Fibroblast of mammary gland (primary cell): ENCODE data around the gene GABRP.

Experiments
- DNase-seq: peaks from one replicate; pipeline ENCODE4 v3.0.0-alpha.2; 2010; ENCODE audit warnings: low read depth
- H3K4me3 ChIP-seq: 2 replicates; pipeline ENCODE4 v1.5.1; 2011; ENCODE audit warnings: low read depth, mild to moderate bottlenecking, low read length, moderate library complexity; ENCODE audit not compliant: control insufficient read depth
- CTCF ChIP-seq: conservative IDR thresholded peaks from 2 replicates; pipeline ENCODE4 v1.5.1; 2011; ENCODE audit warnings: low read depth, low read length, inconsistent platforms; ENCODE audit not compliant: control insufficient read depth, insufficient read depth

The GABRP gene

GRCh38 chr5:170741801-170742200, 41.7 kb upstream of the GABRP start:
- H3K4me3 ChIP-seq: no peak overlapping the region
- no peak for TF ChIP-seq CTCF
- no peak for DNase-seq

GRCh38 chr5:170743876-170744212, 39.7 kb upstream of the GABRP start:
- no peak overlapping the region for H3K4me3 ChIP-seq
- DNase-seq: no peak
- no peak for TF ChIP-seq CTCF

GRCh38 chr5:170745481-170746071, 37.9 kb upstream of the GABRP start:
- TF ChIP-seq CTCF: no peak
- H3K4me3 ChIP-seq: no peak overlapping the region
- no peak for DNase-seq

- DNase-seq: no peak
- TF ChIP-seq CTCF: no peak
- H3K4me3 ChIP-seq: no peak overlapping the region
Measured at GRCh38 chr5:170746075-170746960, 37.2 kb upstream of the GABRP start.

GRCh38 chr5:170746961-170747340, 36.6 kb upstream of the GABRP start:
- no peak for TF ChIP-seq CTCF
- DNase-seq: no peak
- H3K4me3 ChIP-seq: no peak overlapping the region

GRCh38 chr5:170747357-170747756, 36.2 kb upstream of the GABRP start:
- DNase-seq: no peak
- no peak for TF ChIP-seq CTCF
- no peak overlapping the region for H3K4me3 ChIP-seq

GRCh38 chr5:170747851-170748250, 35.7 kb upstream of the GABRP start:
- peak; percentile 35 for TF ChIP-seq CTCF
- H3K4me3 ChIP-seq: no peak overlapping the region
- DNase-seq: peak; percentile 8
